Cardiac muscle cell (in vitro differentiated cells and primary cell): ENCODE results near the gene PRICKLE2. TPM values are rescaled to one million over a fixed set of nuclear protein-coding genes. Genes with fewer than 3 reads are reported as not detected.

Experiments
- DNase-seq, 2 donors: peaks; one replicate each; pipeline versions ENCODE4 v3.0.0 to v3.0.0-alpha.2; 2010 to 2017; ENCODE audit warnings: low read depth in 1 of 2, low spot score in 1 of 2
- H3K27ac ChIP-seq: fragments of 200-600 bp; sonication (generic); 2 replicates; pipeline ENCODE4 v1.5.1; 2016
- H3K27me3 ChIP-seq: fragments of 200-600 bp; sonication (generic); 2 replicates; pipeline ENCODE4 v1.6.0; 2016; ENCODE audit warnings: control low read depth
- H3K36me3 ChIP-seq: fragments of 200-600 bp; sonication (generic); 2 replicates; pipeline ENCODE4 v1.5.1; 2016; ENCODE audit warnings: control low read depth
- H3K4me1 ChIP-seq: fragments of 200-600 bp; sonication (generic); 2 replicates; pipeline ENCODE4 v1.8.1; 2017; ENCODE audit warnings: low read depth, mild to moderate bottlenecking, mixed run types
- H3K4me3 ChIP-seq: fragments of 200-600 bp; sonication (generic); 2 replicates; pipeline ENCODE4 v1.5.1; 2016; ENCODE audit warnings: mild to moderate bottlenecking
- H3K9me3 ChIP-seq: fragments of 200-600 bp; sonication (generic); 2 replicates; pipeline ENCODE4 v1.5.1; 2017; ENCODE audit warnings: low read depth, mild to moderate bottlenecking, control low read depth
- polyA plus RNA-seq: library from polyadenylated mRNA; unstranded; fragments of >200 nt; fragmentation: Nextera tagmentation; extraction: Ambion mirVana; gene quantifications from 2 replicates; pipeline ENCODE4 v1.2.1, GENCODE V29; 2016
- total RNA-seq: library from RNA; depleted of rRNA; stranded (reverse); fragments of >200 nt; gene quantifications from 2 replicates; pipeline ENCODE4 v1.2.3, GENCODE V29; 2016
- TF ChIP-seq, protein P1 (sequence below): IDR thresholded peaks from 2 replicates; pipeline ENCODE4 v1.5.1; 2012; ENCODE audit warnings: low read depth, mild to moderate bottlenecking, low read length

Gene PRICKLE2
- total and polyA plus RNA-seq, 2 experiments from 2014 or later: 4.3 to 11.7 TPM

DNA sequence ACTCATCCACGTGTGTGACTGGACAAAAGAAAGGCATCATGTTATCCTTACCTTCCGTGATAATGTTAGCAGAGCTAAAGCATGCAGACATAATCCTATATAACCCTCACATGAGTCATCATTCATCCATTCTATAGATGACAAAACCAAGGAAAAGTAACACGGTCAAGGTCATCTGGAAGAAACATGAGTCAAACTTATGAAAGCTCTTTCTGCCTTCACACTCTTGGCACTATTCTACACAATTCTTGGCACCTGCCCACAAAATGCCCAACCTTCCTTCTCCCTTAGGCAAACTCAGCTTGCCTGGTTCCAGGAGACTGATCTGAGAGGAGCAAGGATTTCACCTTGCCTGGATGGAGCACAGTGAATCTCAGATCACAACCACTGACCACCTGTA is 66.9 kb downstream of the PRICKLE2 start:
- Histone ChIP-seq H3K4me1 (no peaks in the 10 kb centered on the region), H3K4me3 (no peak overlapping the region), H3K27ac (no peak overlapping the region), H3K36me3 (peaks cover 4% of the 10 kb centered on the region), H3K27me3 (no peaks in the 10 kb centered on the region), H3K9me3 (no peaks in the 10 kb centered on the region)
- TF ChIP-seq, protein P1, sequence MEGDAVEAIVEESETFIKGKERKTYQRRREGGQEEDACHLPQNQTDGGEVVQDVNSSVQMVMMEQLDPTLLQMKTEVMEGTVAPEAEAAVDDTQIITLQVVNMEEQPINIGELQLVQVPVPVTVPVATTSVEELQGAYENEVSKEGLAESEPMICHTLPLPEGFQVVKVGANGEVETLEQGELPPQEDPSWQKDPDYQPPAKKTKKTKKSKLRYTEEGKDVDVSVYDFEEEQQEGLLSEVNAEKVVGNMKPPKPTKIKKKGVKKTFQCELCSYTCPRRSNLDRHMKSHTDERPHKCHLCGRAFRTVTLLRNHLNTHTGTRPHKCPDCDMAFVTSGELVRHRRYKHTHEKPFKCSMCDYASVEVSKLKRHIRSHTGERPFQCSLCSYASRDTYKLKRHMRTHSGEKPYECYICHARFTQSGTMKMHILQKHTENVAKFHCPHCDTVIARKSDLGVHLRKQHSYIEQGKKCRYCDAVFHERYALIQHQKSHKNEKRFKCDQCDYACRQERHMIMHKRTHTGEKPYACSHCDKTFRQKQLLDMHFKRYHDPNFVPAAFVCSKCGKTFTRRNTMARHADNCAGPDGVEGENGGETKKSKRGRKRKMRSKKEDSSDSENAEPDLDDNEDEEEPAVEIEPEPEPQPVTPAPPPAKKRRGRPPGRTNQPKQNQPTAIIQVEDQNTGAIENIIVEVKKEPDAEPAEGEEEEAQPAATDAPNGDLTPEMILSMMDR: no peak
- no peak for DNase-seq

DNA sequence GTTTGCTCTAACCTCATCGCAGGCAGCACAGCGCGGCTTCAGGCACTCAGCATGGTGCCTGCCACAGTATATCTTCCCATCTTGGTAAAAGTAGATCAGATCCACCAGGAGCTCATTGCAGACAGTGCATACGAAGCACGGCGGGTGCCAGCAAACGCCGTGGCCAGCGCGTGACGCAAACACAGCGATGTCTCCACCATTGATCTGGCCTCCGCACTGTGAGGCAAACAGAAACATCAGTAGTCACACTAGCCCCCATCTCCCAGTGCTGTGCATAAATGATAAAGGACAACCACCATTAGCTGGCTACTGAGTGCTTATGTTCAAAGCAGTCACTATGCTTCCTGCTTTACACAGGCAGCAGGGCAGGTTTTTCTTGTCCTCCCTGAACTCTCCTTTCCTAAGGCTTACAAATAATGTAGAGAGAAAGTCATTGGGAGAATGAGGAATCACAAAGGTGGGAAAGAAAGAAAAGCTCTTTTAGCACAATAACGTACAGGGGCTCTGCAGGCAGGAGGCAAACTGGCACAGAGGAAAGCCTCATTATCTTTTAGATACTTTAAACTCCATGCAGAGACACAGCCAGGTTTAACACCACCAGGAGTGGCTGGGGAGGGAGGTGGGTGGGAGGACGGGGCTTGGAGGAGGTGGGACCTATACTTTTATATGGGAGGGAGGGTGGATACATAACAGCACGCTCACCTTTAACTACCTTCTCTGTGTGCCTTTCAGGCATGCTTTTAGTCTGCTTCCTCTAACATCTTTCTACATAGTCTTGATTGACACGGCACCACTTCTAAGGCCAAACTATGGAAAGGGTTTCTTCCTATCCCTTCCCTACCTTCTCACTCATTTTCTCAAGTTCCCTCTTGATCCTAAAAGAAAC is 67.9 kb downstream of the PRICKLE2 start:
- H3K27ac ChIP-seq: no peak overlapping the region
- TF ChIP-seq, protein P1: no peak
- H3K4me1 ChIP-seq: no peaks in the 10 kb centered on the region
- H3K4me3 ChIP-seq: no peak overlapping the region
- H3K9me3 ChIP-seq: no peaks in the 10 kb centered on the region
- DNase-seq: no peak
- no peaks in the 10 kb centered on the region for H3K27me3 ChIP-seq
- H3K36me3 ChIP-seq: peaks cover 4% of the 10 kb centered on the region

DNA sequence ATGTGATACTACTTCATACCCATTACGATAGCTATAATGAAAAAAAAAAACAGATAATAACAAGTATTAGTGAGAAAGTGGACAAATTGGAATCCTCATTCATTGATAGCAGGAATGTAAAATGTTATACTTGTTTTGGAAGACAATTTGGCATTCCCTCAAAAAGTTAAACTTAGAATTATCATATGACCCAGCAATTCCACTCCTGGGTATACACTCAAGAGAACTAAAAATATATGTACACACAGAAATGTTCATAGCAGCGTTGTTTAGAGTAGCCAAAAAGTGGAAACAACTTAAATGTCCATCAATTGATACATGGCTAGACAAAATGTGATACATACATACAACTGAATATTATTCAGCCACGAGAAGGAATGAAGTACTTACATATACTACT is 69.9 kb downstream of the PRICKLE2 start:
- TF ChIP-seq, protein P1: no peak
- Histone ChIP-seq H3K36me3 (peaks cover 4% of the 10 kb centered on the region), H3K9me3 (no peaks in the 10 kb centered on the region), H3K27me3 (no peaks in the 10 kb centered on the region), H3K27ac (no peak overlapping the region), H3K4me1 (peaks cover 13% of the 10 kb centered on the region), H3K4me3 (no peak overlapping the region)
- no peak for DNase-seq

DNA sequence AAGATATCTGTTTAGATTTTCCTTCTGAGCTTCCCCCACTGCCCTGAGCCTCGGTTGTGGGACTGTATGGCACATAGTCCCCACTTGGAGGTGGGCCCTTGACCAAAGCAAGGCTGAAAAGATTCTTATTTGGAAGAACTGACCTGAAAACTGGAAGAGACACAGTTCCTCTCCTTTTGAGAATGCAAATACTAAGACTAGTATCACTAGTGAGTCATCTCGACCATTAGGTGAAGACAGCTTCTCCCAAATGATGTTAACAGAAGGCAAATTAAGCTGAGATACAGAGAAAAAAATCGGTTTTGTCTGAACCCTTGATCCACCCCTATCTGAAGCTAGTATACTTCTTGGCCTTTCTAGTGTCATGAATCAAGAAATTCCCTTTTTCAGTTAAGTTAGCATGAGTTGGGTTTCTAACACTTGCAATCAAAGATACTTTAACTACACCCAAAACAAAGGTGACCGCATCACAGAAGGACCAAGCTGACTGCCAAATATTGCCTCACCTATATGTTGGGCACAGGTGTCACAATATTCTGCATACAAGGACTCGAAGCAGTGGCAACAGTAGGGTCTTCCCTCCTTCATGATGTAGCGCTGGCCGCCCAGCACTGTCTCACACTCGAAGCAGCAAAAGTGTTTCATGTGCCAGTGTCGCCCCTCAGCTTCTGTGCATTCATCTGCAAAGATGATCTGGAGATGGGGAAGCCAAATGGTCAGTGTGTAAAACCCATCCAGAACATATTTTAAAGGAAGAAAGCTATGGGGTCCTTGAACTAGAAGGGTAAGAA is 72.4 kb downstream of the PRICKLE2 start:
- no peak overlapping the region for H3K4me3 ChIP-seq
- H3K27me3 ChIP-seq: no peaks in the 10 kb centered on the region
- no peaks in the 10 kb centered on the region for H3K9me3 ChIP-seq
- H3K4me1 ChIP-seq: peaks cover 21% of the 10 kb centered on the region
- TF ChIP-seq, protein P1: no peak
- DNase-seq: no peak
- H3K27ac ChIP-seq: no peak overlapping the region
- H3K36me3 ChIP-seq: peaks cover 4% of the 10 kb centered on the region

DNA sequence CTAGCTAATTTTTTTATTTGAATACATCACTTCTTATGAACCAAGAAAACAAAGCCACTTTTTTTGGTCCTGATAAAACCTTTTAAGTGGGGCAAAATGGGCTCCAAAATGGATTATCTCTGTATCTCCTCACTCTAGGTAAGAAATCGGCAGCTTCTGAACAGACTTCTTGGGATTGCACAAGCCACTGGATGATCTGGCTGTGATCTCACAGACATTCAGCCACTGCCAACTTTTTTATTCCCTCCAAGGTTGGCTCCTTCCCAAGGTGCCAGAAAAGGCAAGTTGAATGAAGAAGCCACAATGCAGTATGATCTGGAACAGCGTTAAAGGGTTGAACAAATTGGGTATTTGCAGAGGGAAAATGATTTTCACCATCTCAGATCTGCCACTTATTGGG is 73.2 kb downstream of the PRICKLE2 start:
- peaks cover 21% of the 10 kb centered on the region for H3K4me1 ChIP-seq
- no peak overlapping the region for H3K4me3 ChIP-seq
- no peaks in the 10 kb centered on the region for H3K27me3 ChIP-seq
- no peak overlapping the region for H3K27ac ChIP-seq
- H3K9me3 ChIP-seq: no peaks in the 10 kb centered on the region
- TF ChIP-seq, protein P1: no peak
- peak in 1 of 2 donors; percentile 93 for DNase-seq
- H3K36me3 ChIP-seq: peaks cover 4% of the 10 kb centered on the region
